Measurements from ENCODE around the gene ANKRD33B. TPM values are rescaled to one million over a fixed set of nuclear protein-coding genes. Genes with fewer than 3 reads are reported as not detected.

ANKRD33B gene
- total and polyA plus RNA-seq, 2 donors (not counting 1 experiment from before 2014, with no cell fraction given): 7.7 to 7.8 TPM

DNA sequence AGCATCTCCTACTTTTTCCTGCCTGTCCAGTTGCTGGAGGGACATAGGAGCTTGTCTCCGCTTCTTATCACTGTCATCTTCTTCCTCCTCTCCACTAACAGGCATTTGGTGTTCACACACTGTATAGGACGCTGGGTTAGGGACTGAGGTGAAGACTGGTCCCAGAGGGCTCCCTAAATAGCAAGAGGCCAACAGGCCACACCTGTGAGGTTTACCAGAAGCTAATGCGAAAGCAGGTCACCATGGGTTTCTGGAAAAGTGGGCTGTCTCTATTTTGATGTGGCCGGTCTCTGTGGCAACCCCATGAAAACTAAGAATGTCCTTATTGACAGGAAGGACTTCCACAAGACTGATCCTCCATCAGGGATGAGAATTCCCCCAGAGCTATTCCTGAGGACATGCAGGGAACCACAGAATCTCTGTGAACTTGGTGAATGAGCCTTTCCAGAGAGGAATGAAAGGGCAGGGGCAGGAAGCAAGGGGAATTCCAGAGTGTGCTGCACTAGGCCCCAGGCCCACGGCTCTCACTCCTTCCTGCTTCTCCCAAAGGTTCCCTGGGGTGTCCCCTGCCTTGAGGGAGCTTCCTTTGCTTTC is 135.5 kb downstream of the ANKRD33B start:
- DNase-seq (ENCODE audit: low read depth in 2 of 2): peak in 1 of 2 donors; percentile 13
- peaks cover 18% of the 10 kb centered on the region for H3K4me1 ChIP-seq (ENCODE audit: control insufficient read depth, extremely low read depth, insufficient read depth, low read length)

DNA sequence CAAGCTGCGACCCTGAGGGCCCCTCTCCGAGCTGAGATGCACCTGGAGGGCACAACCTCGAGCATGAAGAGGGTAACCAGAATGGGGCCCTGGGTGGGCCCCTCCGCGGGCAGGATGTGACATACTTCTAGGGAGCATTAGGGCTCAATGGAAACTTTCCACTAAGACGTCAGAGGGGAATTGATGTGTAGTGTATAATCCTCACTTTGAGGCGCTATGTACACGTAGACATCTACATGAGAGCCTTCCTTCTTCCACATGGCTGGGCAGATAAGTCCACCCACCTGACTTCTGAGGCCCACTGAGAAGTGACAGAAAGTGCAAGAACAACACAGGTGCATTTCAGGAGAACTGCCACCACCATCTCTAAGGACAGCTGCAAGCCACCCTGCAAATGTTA is 136.1 kb downstream of the ANKRD33B start:
- no peaks in the 10 kb centered on the region for H4K20me1 ChIP-seq (ENCODE audit: control insufficient read depth, extremely low read depth, insufficient read depth, low read length)
- no peak overlapping the region for H3K27ac ChIP-seq (ENCODE audit: insufficient read depth, low read length)
- no peaks in the 10 kb centered on the region for H3K9me3 ChIP-seq (ENCODE audit: control insufficient read depth, insufficient read depth, low read depth, low read length)
- H3K36me3 ChIP-seq (ENCODE audit: control insufficient read depth, insufficient read depth, low read length): no peaks in the 10 kb centered on the region
- H3K4me2 ChIP-seq (ENCODE audit: extremely low read depth, insufficient read depth, low read length): no peak overlapping the region
- H3K27me3 ChIP-seq (ENCODE audit: control insufficient read depth, insufficient read depth, low read length): no peaks in the 10 kb centered on the region
- H2AFZ ChIP-seq (ENCODE audit: low read length): no peak overlapping the region
- TF ChIP-seq, protein P1, sequence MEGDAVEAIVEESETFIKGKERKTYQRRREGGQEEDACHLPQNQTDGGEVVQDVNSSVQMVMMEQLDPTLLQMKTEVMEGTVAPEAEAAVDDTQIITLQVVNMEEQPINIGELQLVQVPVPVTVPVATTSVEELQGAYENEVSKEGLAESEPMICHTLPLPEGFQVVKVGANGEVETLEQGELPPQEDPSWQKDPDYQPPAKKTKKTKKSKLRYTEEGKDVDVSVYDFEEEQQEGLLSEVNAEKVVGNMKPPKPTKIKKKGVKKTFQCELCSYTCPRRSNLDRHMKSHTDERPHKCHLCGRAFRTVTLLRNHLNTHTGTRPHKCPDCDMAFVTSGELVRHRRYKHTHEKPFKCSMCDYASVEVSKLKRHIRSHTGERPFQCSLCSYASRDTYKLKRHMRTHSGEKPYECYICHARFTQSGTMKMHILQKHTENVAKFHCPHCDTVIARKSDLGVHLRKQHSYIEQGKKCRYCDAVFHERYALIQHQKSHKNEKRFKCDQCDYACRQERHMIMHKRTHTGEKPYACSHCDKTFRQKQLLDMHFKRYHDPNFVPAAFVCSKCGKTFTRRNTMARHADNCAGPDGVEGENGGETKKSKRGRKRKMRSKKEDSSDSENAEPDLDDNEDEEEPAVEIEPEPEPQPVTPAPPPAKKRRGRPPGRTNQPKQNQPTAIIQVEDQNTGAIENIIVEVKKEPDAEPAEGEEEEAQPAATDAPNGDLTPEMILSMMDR (conservative IDR thresholded peaks at IDR 0.05 in 1 of 2, IDR thresholded peaks at IDR 0.05 in 1 of 2; ENCODE audit: low read depth in 1 of 2, low read length in 2 of 2): no peak
- TF ChIP-seq EZH2 (IDR thresholded peaks at IDR 0.05; ENCODE audit: low read length, missing control alignments): no peak
- no peak for DNase-seq (ENCODE audit: low read depth in 2 of 2)
- no peak overlapping the region for H3K9ac ChIP-seq (ENCODE audit: insufficient read depth, low read length)
- H3K79me2 ChIP-seq (ENCODE audit: control insufficient read depth, insufficient read depth, low read length): peaks cover 21% of the 10 kb centered on the region
- H3K4me3 ChIP-seq (replicated peaks in 1 of 4; ENCODE audit: control extremely low read depth in 1 of 4, insufficient read depth in 1 of 4, low read depth in 3 of 4, low read length in 4 of 4): no peak overlapping the region
- H3K4me1 ChIP-seq (ENCODE audit: control insufficient read depth, extremely low read depth, insufficient read depth, low read length): peaks cover 21% of the 10 kb centered on the region

More for the DNA sequence above, 135.5 kb downstream of the ANKRD33B start:
- H3K36me3 ChIP-seq (ENCODE audit: control insufficient read depth, insufficient read depth, low read length): no peaks in the 10 kb centered on the region
- peaks cover 21% of the 10 kb centered on the region for H3K79me2 ChIP-seq (ENCODE audit: control insufficient read depth, insufficient read depth, low read length)
- no peaks in the 10 kb centered on the region for H4K20me1 ChIP-seq (ENCODE audit: control insufficient read depth, extremely low read depth, insufficient read depth, low read length)
- H3K9me3 ChIP-seq (ENCODE audit: control insufficient read depth, insufficient read depth, low read depth, low read length): no peaks in the 10 kb centered on the region
- no peak for TF ChIP-seq EZH2 (IDR thresholded peaks at IDR 0.05; ENCODE audit: low read length, missing control alignments)
- TF ChIP-seq, protein P1 (conservative IDR thresholded peaks at IDR 0.05 in 1 of 2, IDR thresholded peaks at IDR 0.05 in 1 of 2; ENCODE audit: low read depth in 1 of 2, low read length in 2 of 2): no peak
- H3K27me3 ChIP-seq (ENCODE audit: control insufficient read depth, insufficient read depth, low read length): no peaks in the 10 kb centered on the region
- no peak overlapping the region for H3K4me3 ChIP-seq (replicated peaks in 1 of 4; ENCODE audit: control extremely low read depth in 1 of 4, insufficient read depth in 1 of 4, low read depth in 3 of 4, low read length in 4 of 4)
- no peak overlapping the region for H3K27ac ChIP-seq (ENCODE audit: insufficient read depth, low read length)
- no peak overlapping the region for H3K4me2 ChIP-seq (ENCODE audit: extremely low read depth, insufficient read depth, low read length)
- no peak overlapping the region for H2AFZ ChIP-seq (ENCODE audit: low read length)
- H3K9ac ChIP-seq (ENCODE audit: insufficient read depth, low read length): no peak overlapping the region

DNA sequence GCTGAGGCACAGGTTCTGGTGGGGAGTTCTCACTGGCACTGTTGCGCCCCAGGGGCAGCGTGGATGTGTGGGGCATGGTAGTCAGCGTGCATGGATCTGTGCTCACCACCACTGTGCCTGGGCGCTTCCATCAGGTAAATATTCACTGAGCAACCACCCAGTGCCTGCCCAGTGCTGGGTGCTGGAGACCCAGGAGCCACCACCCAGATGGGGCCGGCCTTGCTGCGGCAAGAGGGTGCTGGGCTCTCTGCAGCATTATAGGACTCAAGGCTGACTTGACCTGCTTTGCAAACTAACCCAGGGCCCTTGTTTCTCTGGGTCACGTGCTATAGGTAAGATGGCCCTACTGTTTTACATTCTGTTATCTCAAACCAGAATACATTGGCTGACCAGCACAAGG is 136.6 kb downstream of the ANKRD33B start:
- Histone ChIP-seq H2AFZ (ENCODE audit: low read length) (no peak overlapping the region), H3K9me3 (ENCODE audit: control insufficient read depth, insufficient read depth, low read depth, low read length) (no peaks in the 10 kb centered on the region), H3K79me2 (ENCODE audit: control insufficient read depth, insufficient read depth, low read length) (peaks cover 21% of the 10 kb centered on the region), H3K27ac (ENCODE audit: insufficient read depth, low read length) (no peak overlapping the region), H3K4me2 (ENCODE audit: extremely low read depth, insufficient read depth, low read length) (no peak overlapping the region), H4K20me1 (ENCODE audit: control insufficient read depth, extremely low read depth, insufficient read depth, low read length) (no peaks in the 10 kb centered on the region), H3K4me3 (replicated peaks in 1 of 4; ENCODE audit: control extremely low read depth in 1 of 4, insufficient read depth in 1 of 4, low read depth in 3 of 4, low read length in 4 of 4) (no peak overlapping the region), H3K9ac (ENCODE audit: insufficient read depth, low read length) (no peak overlapping the region), H3K4me1 (ENCODE audit: control insufficient read depth, extremely low read depth, insufficient read depth, low read length) (peaks cover 21% of the 10 kb centered on the region), H3K27me3 (ENCODE audit: control insufficient read depth, insufficient read depth, low read length) (no peaks in the 10 kb centered on the region), H3K36me3 (ENCODE audit: control insufficient read depth, insufficient read depth, low read length) (no peaks in the 10 kb centered on the region)
- TF ChIP-seq EZH2 (IDR thresholded peaks at IDR 0.05; ENCODE audit: low read length, missing control alignments): no peak
- TF ChIP-seq, protein P1 (conservative IDR thresholded peaks at IDR 0.05 in 1 of 2, IDR thresholded peaks at IDR 0.05 in 1 of 2; ENCODE audit: low read depth in 1 of 2, low read length in 2 of 2): no peak
- DNase-seq (ENCODE audit: low read depth in 2 of 2): no peak

Data from fibroblast of lung (primary cell).